Posterior vena cava (tissue), 2 donors: Measurements from ENCODE around the gene TSPAN12. TPM values are rescaled to one million over a fixed set of nuclear protein-coding genes. Genes with fewer than 3 reads are reported as not detected.
"Not testable (repeated sequence)": the region's sequence is repeated elsewhere in the genome, so short reads cannot be mapped to it uniquely, and the experiment has no call there.

Experiments used
- DNase-seq: peaks from one replicate; pipeline ENCODE4 v3.0.0-alpha.2; 2020; ENCODE audit warnings: low spot score
- intact Hi-C, 2 donors: fragments of 100-400 bp; cut with DNase I; formaldehyde crosslinking; loops; one replicate each; pipeline versions ENCODE4 v1.14.1 to v1.14.2; 2022 to 2023
- long read RNA-seq, 2 donors: library from polyadenylated mRNA; unstranded; transcript quantifications; one replicate each; pipeline ENCODE4 v2.0.0, GENCODE V29; 2020 to 2021
- total RNA-seq, 2 donors: library from RNA; stranded (reverse); fragmentation: NEBNext Ultra II Directional; extraction: Animal tissue kit (Norgen Biotek cat#: 25700); gene quantifications; one replicate each; pipeline ENCODE4 v1.2.1, GENCODE V29; 2021
- donor health status: DM: yes; HTN: yes; CAD: no.
- donor health status: DM: yes; HTN: yes; CAD: no.

TSPAN12 gene
- 1 to 10 TPM; 7.5 to 9.8 TPM for total RNA-seq
- long read RNA-seq, donor 1, partial matches to known transcripts = 0 of 3 reads
- long read RNA-seq, donor 1, other reads (novel, unspliced or antisense) = 1 of 3 reads
- long read RNA-seq, donor 2, transcript TSPAN12-201 (8 exons, 2,798 nt) = major isoform, 7 of 8 reads
- long read RNA-seq, donor 2, partial matches to known transcripts = 1 of 8 reads
- long read RNA-seq, donor 2, other reads (novel, unspliced or antisense) = 0 of 8 reads

GRCh38 chr7:120857588-120858573 is at the start of gene TSPAN12:
Gene TSPAN12 (minus strand): TSS chr7:120858144. CDS start chr7:120856763, 1,381 bp downstream.
- intact Hi-C loops = no loop called here
- peak; percentile 94 for DNase-seq

- intact Hi-C loops = no loop called here
These were observed 41.0 kb upstream of the TSPAN12 start for GRCh38 chr7:120898715-120899499.

GRCh38 chr7:120895253-120895652 is 37.3 kb upstream of the TSPAN12 start:
- intact Hi-C loops, DNase-seq: not testable (repeated sequence)

More at GRCh38 chr7:120898715-120899499, 41.0 kb upstream of the TSPAN12 start:
- no peak for DNase-seq

DNA sequence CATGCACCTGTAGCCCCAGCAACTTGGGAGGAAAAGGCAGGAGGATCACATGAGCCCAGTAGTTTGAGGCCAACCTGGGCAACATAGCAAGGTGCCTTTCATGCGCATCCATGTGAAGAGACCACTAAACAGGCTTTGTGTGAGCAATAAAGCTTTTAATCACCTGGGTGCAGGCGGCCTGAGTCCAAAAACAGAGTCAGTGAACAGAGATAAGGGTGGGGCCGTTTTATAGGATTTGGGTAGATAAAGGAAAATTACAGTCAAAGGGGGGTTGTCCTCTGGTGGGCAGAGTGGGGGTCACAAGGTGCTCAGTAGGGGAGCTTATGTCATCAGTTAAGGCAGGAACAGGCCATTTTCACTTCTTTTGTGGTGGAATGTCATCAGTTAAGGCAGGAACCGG is 27.7 kb upstream of the TSPAN12 start:
- intact Hi-C loops, DNase-seq: not testable (repeated sequence)

GRCh38 chr7:120877701-120878100 is 19.8 kb upstream of the TSPAN12 start:
- no peak for DNase-seq
- intact Hi-C loops = no loop called here

GRCh38 chr7:120876922-120877321 is 19.0 kb upstream of the TSPAN12 start:
- intact Hi-C loops = no loop called here

DNA sequence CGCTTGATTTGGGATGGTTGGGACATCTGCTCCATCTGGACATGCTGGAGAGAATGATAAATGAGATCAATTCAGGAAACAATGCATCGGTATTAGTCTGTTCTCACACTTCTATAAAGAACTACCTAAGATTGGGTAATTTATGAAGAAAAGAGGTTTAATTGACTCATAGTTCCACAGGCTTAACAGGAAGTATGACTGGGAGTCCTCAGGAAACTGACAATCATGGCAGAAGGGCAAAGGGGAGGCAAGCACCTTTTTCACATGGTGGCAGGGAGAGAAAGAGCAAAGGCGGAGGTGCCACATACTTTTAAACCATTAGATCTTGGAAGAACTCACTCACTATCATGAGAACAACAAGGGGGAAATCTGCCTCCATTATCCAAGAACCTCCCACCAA is 16.8 kb upstream of the TSPAN12 start:
- DNase-seq = no peak
- intact Hi-C loops = no loop called here

More at GRCh38 chr7:120876922-120877321, 19.0 kb upstream of the TSPAN12 start:
- no peak for DNase-seq

GRCh38 chr7:120874016-120874415 is 16.1 kb upstream of the TSPAN12 start:
- intact Hi-C loops = no loop called here
- no peak for DNase-seq

DNA sequence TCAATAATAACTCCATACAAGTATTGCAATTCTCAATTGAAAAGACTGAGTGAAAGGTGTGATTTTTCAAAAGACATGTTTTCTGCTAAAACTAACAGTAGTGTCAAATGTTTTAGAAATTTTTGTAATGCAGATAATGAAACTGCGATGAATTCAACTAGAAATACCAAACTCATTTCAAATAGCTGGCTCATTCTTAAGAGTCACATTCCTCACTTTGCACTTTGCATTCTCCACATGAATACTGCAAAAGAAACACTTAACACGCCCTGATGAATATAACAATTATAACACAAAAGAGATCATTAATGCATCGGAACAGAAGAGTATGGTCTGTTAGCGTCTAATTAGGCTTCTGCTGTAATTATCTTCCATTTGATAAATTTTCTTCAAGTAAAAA is 15.5 kb upstream of the TSPAN12 start:
- DNase-seq = no peak

DNA sequence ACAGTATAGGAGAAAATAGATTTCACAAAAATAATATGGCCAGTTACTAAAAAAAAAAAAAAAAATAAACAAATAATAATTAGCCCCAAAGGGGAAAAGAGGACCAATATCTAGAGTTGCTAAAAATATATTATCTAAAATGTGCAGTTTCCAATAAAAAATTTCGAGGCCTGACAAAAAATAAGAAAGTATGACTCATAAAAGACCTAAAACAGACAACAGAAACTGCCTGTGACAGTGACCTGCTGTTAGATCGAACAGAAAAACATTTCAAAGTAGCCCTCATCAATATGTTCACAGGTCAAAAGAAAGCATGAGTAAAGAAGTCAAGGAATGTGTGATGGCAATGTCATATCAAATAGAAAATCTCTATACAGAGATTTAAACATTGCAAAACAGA is 11.8 kb upstream of the TSPAN12 start:
- no peak for DNase-seq
- intact Hi-C loops = no loop called here

More for the DNA sequence above, 15.5 kb upstream of the TSPAN12 start:
- intact Hi-C loops = no loop called here

DNA sequence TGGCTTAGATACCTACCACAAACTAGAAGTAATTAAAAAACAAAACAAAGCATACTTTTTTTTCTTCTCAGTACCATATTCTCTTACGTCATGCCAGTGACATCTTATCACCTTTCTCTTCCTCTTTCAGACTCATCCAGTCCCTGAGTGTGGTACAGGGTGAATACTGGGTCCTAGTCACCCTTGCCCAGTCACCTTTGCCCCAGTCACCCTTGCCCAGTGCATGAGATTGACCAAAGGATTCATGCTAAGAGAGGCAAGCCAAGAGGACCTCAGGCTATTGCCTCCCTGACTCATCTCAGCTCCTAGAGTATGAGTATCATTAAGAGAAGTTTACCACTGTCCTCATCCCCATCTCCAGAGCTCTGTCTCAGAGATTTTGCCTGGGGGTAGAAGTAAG is 10.0 kb upstream of the TSPAN12 start:
- DNase-seq = no peak
- intact Hi-C loops = no loop called here

GRCh38 chr7:120865191-120865981 is 7.4 kb upstream of the TSPAN12 start:
- no peak for DNase-seq
- intact Hi-C loops = no loop called here

DNA sequence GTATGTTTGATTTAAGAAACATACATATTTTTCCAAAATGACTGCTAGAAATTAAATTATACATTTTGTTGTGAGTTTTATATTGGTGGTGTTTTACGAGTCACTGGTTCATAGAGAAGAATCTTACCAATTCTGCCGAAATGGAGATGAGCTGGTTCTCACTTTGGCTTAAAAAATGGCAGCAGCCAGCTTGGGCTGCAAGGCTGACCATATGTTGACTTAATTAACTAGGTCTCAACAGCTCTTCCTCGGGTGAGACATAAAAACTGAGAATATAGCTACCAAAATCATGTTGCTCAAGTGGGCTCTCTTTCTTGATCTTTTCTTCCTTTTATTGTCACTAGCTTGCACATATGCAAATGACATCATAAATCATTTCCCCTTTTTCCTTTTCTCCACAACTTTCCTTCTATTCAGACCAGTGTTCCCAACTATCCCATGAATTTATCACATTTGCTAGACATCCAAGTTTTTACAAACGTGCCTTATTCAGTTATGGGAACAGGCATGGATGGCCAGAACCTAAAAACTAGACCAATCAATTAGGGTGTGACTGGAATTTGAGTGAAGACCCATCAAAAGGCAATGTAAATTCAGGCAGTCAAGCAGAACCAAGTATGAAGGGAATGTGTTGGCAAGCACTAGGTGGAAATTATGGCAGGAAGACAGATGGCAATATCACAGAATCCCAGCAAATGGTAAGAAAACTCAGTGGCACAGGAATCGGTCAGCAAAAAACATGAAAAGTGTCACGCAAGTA is 6.4 kb upstream of the TSPAN12 start:
- intact Hi-C loops = no loop called here
- DNase-seq = no peak

DNA sequence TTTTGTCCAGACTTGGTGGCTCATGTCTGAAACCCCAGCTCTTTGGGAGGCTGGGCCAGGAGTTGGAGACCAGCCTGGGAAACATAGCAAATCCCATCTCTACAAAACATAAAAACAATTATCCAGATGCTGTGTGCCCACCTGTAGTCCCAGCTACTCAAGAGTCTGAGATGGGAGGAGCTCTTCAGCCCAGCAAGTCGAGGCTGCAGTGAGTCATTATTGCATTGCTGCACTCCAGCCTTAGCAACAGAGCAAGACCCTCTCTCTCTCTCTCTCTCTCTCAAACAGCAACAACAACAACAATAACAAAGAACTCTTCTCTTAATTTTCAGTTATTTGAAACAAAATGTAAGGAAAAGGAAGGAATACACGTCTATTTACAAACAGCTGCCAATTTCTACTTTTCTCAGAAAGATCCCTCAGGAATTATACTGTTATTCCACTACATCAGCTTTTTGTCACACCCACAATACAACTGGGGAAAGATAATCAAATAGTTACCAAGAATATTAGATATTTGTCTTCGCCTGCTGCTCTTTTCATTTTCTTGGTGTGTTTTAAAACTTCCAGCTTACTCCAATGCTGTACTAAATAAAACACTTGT is 5.1 kb upstream of the TSPAN12 start:
- intact Hi-C loops = no loop called here
- no peak for DNase-seq

GRCh38 chr7:120860156-120860555 is 2.2 kb upstream of the TSPAN12 start:
- intact Hi-C loops = no loop called here
- DNase-seq = no peak

GRCh38 chr7:120859459-120859858 is 1.5 kb upstream of the TSPAN12 start:
- intact Hi-C loops = no loop called here
- DNase-seq = no peak

- peak; percentile 79 for DNase-seq
These were observed 1.2 kb downstream of the TSPAN12 start for GRCh38 chr7:120856621-120857352.

More at GRCh38 chr7:120856621-120857352, 1.2 kb downstream of the TSPAN12 start:
- intact Hi-C loops = no loop called here
